CD4-positive, alpha-beta T cell treated with Interferon gamma for 1 hour (primary cell): ENCODE results near the gene TBC1D22B.
A peak's percentile ranks its signal among the peaks of the same experiment; 100 is the strongest.

Source experiments
- DNase-seq: peaks from one replicate; pipeline ENCODE4 v3.0.0-alpha.2; 2020

Gene TBC1D22B, protein sequence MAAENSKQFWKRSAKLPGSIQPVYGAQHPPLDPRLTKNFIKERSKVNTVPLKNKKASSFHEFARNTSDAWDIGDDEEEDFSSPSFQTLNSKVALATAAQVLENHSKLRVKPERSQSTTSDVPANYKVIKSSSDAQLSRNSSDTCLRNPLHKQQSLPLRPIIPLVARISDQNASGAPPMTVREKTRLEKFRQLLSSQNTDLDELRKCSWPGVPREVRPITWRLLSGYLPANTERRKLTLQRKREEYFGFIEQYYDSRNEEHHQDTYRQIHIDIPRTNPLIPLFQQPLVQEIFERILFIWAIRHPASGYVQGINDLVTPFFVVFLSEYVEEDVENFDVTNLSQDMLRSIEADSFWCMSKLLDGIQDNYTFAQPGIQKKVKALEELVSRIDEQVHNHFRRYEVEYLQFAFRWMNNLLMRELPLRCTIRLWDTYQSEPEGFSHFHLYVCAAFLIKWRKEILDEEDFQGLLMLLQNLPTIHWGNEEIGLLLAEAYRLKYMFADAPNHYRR

GRCh38 chr6:37257634-37258404 is at the start of gene TBC1D22B, which contains the start of gene TMEM217:
Gene TBC1D22B, plus strand, starts transcription at chr6:37257772. Its CDS starts 146 bp downstream, at chr6:37257918.
Gene TMEM217, minus strand, starts transcription at chr6:37258144. Its CDS starts 39,114 bp downstream, at chr6:37219030.
- DNase-seq: peak; percentile 94

DNA sequence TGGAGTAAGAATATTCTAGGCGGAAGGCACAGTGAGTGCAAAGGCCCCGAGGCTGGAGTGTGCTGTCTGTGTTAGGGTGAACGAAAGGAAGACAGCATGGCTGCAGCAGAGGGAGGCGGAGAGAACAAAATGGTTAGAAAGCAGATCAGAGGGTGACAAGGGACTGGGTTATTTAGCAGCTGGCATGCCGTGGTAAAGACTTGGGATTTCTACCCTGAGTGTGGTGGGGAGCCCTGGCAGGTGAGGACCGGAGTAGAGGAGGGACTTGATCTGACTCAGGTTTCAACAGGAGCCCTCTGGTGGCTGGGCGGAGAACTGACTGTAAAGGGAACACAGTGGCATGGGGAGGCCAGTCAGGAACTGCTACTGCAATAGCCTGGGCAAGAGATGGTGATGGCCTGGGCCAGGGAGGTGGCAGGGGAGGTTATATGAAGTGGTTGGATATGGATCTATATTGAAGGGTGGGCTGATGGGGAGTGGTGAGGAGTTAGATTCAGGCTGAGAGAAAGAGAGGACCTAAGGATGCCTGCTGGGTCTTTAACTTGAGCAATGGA is 49.6 kb upstream of the TBC1D22B start:
- DNase-seq: peak; percentile 88

DNA sequence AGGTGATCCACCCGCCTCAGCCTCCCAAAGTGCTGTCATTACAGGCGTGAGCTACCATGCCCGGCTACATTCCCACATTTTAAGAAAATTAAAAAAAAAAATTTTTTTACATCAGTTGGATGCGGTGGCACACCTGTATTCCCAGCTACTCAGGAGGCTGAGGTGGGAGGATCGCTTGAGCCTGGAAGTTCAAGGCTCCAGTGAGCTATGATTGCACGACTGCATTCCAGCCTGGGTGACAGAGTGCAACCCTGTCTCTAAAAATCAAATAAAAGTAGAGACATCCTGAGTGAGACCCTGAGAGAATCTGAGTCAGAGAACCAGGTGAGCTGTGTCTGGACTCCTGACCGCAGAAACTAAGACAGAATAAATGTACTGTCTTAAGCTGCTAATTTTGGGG is 48.8 kb upstream of the TBC1D22B start:
- DNase-seq: no peak

GRCh38 chr6:37209461-37210205 is 47.9 kb upstream of the TBC1D22B start:
- DNase-seq: peak; percentile 48

DNA sequence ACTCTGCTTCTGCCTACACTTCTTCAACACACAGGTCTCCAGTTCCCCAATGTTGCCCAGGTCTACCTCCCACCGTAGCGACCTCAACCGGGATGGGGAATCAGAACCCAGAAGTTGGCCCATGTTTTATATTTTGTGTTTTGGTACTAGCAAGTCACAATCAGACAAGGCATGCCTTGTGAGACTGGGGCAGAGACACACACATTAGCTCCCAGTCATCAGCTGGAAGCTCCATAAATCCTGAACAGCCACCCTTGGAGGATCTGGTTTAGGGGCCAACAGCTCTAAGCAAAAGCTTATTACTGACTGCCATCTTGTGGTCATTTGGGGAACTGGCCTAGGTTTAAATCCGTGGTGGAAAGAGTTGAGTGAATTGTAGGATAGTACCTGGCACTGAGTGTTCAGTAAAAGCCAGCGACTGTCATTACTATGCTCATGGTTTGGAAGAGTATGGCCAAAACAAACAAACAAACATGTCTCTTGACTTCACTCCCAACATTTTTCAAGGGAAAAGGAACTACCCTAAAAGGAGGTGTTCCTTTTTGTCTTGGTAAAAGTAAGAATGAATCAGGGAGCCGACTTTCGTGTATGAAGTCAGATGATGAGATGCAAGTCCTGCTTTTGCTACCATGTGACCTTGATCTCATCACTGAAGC is 47.1 kb upstream of the TBC1D22B start:
- DNase-seq: peak; percentile 68

- DNase-seq: no peak
Observed at GRCh38 chr6:37212268-37212667, 45.3 kb upstream of the TBC1D22B start.

DNA sequence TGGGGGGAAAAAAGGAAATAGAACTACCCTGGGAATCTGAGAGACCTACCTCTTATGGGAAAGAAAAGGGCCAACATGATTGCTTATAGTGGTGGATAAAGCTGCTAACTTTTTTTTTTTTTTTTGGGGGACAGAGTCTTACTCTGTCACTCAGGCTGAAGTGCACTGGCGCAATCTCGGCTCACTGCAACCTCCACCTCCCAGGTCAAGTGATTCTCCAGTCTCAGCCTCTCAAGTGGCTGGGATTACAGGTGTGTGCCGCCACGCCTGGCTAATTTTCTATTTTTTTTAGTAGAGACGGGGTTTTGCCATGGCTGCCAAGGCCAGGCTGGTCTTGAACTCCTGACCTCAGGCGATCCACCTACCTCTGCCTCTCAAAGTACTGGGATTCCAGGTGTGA is 39.5 kb upstream of the TBC1D22B start:
- no peak for DNase-seq

DNA sequence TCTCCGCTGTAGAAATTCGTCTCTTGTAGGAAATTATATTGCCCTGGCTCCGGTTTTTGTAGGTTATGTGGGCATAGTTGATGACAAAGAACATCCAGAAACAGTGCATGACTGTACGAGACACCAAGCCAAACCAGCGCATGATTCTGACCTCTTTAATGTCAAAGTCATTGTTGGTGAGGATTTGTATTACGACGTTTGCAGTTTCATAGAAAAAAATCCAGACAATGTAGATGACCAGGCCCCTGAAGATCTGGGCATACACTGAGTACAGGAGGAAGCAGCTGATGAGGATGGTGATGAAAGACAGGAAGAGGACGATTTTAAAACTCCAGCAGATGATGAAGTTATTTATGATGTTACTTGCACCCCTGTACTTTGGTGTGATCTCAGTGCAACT is 39.1 kb upstream of the TBC1D22B start:
- DNase-seq: no peak

DNA sequence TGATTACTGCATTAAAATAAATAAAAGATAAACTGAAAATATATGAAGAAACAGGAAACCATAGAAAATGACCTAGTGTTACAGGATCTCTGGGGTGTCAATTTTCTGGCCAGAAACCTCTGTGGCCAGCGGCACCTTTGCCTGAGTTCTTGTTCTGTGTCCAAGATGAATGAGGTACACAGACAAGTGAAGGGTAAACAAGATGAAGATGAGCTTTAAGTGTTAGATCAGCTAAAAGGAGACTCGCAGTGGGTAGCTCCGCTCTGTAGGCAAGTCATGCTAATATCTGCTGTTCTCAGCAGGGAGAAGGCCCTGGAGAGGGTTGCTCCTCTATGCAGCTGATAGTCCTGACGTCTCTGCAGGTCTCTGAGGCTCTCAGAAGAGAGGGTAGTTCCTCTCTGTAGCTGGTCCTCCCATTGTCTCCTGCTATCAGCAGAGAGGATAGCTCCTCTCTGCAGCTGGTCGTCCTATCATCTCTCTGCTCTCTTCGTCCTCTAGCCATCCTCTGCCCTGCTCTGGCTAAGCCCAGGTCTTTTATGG is 35.9 kb upstream of the TBC1D22B start:
- no peak for DNase-seq

DNA sequence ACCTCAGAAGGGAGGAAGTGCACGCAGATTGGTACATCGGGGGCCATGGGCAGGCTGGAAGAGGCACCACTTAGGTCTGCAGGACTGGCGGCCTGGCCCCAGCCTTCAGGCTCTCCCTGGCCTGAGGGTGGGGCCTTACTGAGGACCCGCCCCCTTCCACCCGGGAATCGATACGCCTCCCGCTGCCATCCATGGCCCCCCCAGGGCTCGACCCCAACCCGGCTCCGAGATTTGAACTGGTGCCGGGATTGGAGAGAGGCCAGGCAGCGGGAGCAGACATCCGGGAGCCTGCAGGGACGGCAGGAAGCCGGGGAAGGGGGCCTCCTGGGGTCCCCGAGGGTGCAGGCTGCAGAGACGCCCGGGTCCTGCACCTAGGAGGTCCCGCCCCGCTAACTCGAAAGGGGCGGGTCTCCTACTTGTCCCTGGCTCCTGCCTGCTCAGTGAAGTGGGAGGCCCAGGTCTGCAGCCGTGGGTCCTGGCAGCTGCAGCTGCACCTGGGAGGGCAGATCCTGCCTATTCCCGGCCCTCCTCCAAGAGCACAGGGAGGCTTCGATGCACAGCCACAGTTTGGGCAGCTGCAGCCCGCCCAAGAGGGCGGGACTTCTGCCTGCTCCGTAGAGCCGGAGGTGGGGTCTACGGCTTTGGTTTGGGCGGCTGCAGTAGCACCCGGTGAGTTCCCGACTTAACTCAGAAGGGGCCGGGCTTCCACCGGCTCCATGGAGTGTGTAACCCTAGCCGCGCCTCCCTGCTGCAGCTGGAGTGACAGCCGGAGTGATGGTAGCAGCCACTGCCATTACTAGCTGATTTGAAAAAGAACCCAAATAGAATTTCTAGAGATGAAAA is 35.2 kb upstream of the TBC1D22B start:
- DNase-seq: peak; percentile 57

DNA sequence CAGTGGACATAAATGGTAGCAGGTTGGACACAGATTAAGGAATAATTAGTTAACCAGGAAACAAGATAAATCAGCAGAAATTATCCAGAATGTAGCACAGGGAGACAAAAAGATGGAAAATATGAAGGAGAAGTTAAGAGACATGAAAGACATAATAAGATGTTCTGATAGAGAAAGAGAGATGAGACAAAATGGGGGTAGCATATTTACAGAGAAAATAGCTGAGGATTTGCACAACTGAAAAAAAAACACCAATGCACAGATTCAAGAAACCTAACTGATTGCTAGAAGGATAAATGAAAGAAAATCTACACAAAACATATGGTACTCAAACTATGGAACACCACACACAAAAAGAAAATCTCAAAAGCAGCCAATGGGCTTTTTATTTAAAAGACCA is 34.6 kb upstream of the TBC1D22B start:
- DNase-seq: no peak

GRCh38 chr6:37225350-37226169 is 32.0 kb upstream of the TBC1D22B start:
- DNase-seq: no peak

- no peak for DNase-seq
Observed at GRCh38 chr6:37230104-37230503, 27.5 kb upstream of the TBC1D22B start.

- DNase-seq: no peak
Observed at GRCh38 chr6:37232430-37233017, 25.0 kb upstream of the TBC1D22B start.

- no peak for DNase-seq
Observed at GRCh38 chr6:37233541-37233940, 24.0 kb upstream of the TBC1D22B start.

DNA sequence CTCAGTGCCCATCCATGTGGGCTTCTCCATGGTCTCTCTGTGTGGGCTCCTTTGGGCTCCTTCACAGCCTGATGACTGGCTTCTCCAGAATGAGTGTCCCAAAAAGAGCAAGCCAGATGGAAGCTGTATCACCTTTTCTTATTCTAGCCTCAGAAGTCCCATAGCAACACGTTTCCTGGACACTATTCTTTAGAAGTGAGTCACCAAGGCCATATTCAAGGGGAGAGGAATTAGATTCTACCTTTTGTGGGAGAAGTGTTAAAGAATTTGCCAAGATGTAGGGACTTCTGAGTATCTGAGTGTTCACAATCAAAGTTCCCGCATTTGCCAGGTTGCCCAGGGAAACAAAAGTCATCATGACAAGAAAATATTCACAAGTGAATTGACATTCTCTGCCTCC is 20.7 kb upstream of the TBC1D22B start:
- no peak for DNase-seq

DNA sequence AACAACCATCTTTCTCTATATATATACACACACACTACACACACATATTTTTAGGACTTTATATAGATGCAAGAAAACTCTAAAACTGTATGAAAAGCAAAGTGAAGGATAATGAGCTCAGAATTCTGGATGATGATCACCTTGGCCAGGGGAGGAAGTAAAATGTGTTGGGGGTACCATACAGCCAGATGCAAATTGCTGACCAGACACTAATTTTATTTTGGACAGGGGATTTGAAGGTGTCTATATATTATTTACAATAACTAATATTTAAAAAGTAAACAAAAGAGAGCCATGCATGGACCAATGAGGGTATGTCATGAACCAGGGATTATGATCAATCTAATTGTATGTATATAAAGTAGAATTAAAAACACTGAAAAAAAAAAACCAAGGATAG is 19.8 kb upstream of the TBC1D22B start:
- DNase-seq: no peak

- no peak for DNase-seq
Observed at GRCh38 chr6:37238381-37238780, 19.2 kb upstream of the TBC1D22B start.

- no peak for DNase-seq
Observed at GRCh38 chr6:37239526-37239925, 18.0 kb upstream of the TBC1D22B start.
